HEK293T (cell line): ENCODE data around the gene BPIFB4.

Source experiments
- BHLHE40 ChIP-seq: fragments of 450-650 bp; IDR thresholded peaks from 2 replicates; pipeline ENCODE4 v1.6.1; 2016; ENCODE audit warnings: mild to moderate bottlenecking, moderate library complexity, borderline replicate concordance
- CTBP1 ChIP-seq: fragments of 450-650 bp; IDR thresholded peaks from 2 replicates; pipeline ENCODE4 v1.6.1; 2016; ENCODE audit warnings: borderline replicate concordance
- ELF4 ChIP-seq: fragments of 450-650 bp; IDR thresholded peaks from 2 replicates; pipeline ENCODE4 v1.6.1; 2017; ENCODE audit warnings: antibody characterized with exemption
- FOXK2 ChIP-seq: fragments of 450-650 bp; IDR thresholded peaks from 2 replicates; pipeline ENCODE4 v1.6.1; 2016; ENCODE audit warnings: mild to moderate bottlenecking
- FOXM1 ChIP-seq: fragments of 450-650 bp; IDR thresholded peaks from 2 replicates; pipeline ENCODE4 v1.6.1; 2017; ENCODE audit warnings: mild to moderate bottlenecking, borderline replicate concordance
- SP1 ChIP-seq: fragments of 450-650 bp; IDR thresholded peaks from 2 replicates; pipeline ENCODE4 v1.6.1; 2017
- SUZ12 ChIP-seq: fragments of 450-650 bp; IDR thresholded peaks from 2 replicates; pipeline ENCODE4 v1.6.1; 2016; ENCODE audit warnings: mild to moderate bottlenecking

DNA sequence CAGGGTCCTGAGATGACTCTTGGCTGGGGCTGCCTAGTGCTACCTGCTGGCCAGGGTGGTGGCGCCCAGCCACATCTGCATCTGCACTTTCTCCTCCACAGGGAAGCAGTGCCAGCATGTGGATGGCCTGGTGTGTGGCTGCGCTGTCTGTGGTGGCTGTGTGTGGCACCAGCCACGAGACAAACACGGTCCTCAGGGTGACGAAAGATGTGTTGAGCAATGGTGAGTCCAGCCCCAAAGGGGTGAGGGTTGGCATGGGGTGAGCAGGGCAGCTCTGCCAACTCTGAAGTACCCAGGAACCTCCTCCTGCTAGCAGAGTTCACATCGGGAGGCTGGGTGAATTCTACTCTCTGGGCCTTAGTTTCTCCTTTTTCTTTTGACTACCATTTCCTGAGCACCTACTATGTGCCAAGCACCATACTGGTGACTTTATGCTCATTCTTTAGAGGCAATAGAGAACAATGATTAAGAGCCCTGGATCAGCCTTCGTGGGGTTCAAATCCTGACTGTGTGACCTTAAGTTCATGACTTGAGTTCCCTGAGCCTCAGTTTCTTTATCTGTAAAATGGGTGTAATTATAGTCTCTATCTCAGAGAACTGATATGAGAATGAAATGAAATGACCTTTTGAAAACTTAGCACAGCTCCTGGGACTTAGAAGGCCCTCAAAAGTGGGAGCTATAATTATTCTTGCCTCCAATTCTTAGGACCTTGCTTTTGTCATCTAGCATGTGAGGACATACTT lies 2.1 kb downstream of the BPIFB4 start:
- TF ChIP-seq SP1 (no peak), CTBP1 (no peak), ELF4 (no peak), BHLHE40 (no peak), SUZ12 (no peak), FOXK2 (no peak), FOXM1 (no peak)
